NOMO-1 treated with DMSO at 0.1 percent for 48 hours (cell line): Measurements from ENCODE around the gene PRSS35.
"Not testable (repeated sequence)": the region's sequence is repeated elsewhere in the genome, so short reads cannot be mapped to it uniquely, and the experiment has no call there.

Experiments
- DNase-seq: peaks from one replicate; lab custom pipeline; 2025; ENCODE audit not compliant: unreplicated experiment; lab: John Stamatoyannopoulos, UW

The PRSS35 gene

GRCh38 chr6:83511901-83512681 lies at the start of gene PRSS35:
Gene PRSS35 (plus strand): TSS chr6:83512534. CDS start chr6:83523442, 10,908 bp downstream.
- peak; percentile 14 for DNase-seq

GRCh38 chr6:83463886-83464285 lies 48.4 kb upstream of the PRSS35 start:
- peak; percentile 48 for DNase-seq

GRCh38 chr6:83464381-83465140 lies 47.8 kb upstream of the PRSS35 start:
- DNase-seq, result no peak

DNA sequence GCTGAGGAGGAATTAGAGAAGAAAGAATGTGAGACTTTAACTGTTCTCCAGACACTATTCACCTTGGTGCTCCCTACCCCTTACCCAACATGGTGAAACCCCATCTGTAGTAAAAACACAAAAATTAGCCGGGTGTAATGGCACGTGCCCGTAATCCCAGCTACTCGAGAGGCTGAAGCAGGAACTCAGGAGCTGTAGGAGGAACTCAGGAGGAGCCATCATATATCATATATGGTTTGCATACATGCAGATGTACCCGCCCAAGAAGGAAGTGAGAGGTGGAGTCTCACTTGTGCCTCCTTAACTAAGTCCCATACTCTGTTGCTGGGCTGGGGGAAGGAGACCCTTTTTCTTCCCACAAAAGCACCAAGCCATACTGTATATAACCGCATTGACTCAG lies 46.0 kb upstream of the PRSS35 start:
- DNase-seq, result peak; percentile 13

DNA sequence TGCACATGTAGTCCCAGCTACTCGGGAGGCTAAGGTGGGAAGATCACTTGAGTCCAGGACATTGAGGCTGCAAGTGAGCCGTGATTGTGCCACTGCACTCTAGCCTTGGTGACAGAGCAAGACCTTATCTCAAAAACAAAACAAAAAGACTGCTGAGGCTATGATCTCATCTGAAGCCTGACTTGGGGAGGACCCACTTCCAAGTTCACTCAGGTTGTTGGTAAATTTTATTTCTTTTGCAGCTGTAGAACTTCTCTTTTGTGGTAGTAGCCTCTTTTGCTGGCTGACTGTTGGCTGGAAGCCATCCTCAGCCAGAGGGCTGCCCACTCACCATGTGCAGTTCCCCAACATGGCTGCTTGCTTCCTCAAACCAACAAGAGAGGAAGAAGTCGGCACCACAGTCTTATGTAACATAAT lies 44.7 kb upstream of the PRSS35 start:
- peak; percentile 94 for DNase-seq

GRCh38 chr6:83470001-83470400 lies 42.3 kb upstream of the PRSS35 start:
- no peak for DNase-seq

GRCh38 chr6:83470587-83470986 lies 41.7 kb upstream of the PRSS35 start:
- DNase-seq, result no peak

DNA sequence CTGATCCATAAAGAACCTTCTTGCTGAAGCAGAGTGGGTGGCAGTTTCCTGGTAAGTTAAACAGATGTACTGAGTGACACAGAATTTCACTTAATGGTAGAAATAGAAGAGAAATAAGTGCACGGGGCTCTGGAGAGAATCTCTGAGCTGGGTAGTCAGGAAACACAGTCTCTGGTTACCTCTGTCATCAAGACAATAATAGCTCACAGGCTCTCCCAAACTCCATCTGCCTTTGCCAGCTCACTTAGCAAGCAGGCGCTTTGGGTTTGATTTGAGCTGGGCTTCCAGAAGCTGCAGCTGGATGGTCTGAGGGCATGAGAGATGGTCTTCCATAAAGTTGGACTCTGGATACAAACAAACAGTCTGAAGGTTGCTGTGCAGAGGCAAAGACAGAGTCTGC lies 39.6 kb upstream of the PRSS35 start:
- no peak for DNase-seq

DNA sequence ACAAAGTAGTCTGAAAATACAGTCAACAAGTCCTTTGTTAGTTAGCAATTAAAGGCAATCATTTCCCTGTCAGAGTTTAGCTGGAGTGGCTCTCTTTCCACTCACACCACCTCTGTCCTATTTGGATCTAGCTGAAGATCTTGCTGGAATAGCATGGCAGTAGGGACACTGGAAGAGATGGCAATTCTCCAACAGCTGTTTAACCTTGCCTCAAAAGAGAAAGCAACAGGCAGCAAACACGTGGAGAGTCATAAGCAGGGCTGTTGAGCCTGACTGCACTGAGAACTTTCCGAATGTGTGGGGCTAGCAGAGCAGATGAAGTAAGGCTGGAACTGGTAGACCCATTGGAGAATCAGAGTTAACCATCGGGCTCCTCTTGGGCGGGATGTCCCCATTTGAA lies 38.0 kb upstream of the PRSS35 start:
- DNase-seq, result no peak

- DNase-seq, result no peak
These were observed 35.4 kb upstream of the PRSS35 start for GRCh38 chr6:83476971-83477370.

DNA sequence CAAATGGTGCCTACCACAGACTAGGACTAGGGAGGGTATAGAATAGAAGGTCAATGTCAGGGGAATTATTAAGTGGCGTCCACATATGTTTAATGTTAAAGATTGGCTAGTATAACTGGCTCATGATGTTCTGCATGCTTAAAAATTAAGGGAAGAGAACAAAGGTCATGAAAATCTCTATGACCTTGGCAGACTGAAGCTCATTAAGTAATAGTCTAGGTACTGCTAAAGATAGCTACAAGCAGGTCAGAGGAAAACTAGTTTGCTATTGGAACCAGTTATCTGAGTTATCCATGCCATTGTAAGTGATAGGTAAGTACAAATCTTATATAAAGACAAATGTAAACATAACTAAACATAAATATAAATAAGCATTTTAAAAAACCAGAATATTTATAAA lies 32.9 kb upstream of the PRSS35 start:
- no peak for DNase-seq

DNA sequence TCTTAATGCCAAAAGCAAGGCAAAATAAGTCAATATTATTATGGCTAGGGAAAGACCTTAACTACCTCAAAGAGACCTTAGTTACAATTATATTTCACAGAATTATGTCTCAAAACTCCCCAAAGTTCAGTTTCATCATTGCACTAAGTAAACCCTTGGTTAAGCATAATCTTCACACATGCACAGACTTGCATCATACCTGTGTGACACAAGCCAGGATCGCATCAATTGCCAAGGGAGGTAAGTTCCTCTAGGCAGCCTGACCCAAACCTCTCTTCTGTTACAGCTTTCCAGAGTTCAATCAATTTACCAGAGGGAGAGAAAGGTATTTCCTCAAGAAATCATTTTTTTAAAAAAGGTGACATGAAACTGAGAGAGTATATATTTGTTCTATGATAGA lies 31.9 kb upstream of the PRSS35 start:
- no peak for DNase-seq

- not testable (repeated sequence) for DNase-seq
These were observed 30.4 kb upstream of the PRSS35 start for GRCh38 chr6:83481938-83482337.

DNA sequence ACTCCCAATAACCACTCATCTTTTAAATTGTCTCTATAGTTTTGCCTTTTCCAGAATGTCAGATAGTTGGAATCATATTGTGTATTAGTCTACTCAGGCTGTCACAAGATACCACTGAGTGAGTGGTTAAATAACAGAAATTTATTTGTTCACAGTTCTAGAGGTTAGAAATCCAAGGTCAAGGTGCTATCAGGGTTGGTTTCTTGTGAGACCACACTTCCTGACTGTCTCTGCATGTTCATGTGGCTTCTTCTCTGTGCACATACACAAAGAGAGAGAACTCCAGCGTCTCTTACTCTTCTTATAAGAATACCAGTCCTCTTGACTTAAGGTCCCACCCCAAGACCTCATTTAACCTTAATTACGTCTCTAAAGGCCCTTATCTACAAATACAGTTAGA lies 23.9 kb upstream of the PRSS35 start:
- DNase-seq, result no peak

DNA sequence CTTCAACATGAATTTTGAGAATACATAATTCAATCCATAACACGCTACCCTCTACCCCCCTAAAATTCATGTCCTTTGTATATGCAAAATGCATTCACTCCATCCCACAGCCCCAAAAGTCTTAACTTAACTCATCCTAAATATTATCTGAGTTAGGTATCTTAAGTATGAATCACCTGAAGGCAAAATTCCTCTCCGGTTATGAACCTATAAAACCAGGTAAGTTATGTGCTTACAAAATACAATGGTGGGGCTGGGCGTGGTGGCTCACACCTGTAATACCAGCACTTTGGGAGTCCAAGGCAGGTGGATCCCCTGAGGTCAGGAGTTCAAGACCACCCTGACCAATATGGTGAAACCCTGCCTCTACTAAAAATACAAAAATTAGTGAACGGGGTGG lies 23.5 kb upstream of the PRSS35 start:
- DNase-seq, result no peak

DNA sequence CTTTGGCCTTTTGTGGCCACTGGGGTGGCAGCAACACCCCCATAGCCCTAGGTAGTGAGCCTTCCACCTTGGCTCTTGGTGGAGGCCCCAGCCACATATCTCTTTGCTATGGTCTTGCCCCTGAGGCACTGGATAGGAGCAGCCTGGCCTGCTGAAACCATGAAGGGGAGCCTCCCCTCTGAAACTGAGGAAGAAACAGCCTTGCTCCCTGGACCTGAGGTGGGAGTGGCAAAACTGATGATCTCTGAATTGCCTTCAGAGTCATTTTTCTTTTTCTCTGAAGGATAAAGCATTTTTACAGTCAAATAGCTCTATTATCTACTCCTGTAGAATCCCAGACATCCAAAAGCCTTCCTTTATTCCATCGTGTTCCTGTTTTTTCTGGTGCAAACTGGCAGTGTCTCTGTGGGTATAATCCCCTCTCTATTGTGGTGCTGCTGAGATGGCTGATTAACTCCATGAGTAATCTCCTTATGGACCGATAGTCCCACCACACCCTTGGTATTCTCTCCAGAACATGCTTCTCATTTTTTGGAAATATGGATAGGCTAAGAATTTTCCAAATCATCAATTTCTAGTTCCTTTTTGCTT lies 22.0 kb upstream of the PRSS35 start:
- DNase-seq, result no peak

- DNase-seq, result no peak
These were observed 7.0 kb upstream of the PRSS35 start for GRCh38 chr6:83505356-83505755.

- DNase-seq, result no peak
These were observed 2.9 kb upstream of the PRSS35 start for GRCh38 chr6:83509441-83509840.

DNA sequence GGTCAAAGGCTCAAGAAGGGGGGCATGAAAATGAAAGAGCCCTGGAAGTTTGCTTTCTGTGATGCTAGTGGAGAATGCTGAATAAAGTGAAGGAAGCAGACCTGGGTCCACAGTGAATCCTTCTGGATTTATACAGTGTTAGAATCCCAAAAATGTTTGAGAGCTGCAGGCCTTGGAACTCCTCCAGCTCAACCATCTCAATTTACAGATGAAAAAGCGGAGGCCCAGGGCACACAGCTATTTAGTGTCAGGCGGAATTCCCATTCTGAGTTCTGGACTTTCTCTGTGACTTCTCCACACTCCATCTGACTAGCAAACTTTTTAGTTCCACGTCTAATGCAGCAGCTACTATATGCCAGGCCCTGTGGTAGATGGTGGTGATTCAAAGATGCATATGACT lies 1.5 kb upstream of the PRSS35 start:
- no peak for DNase-seq

- DNase-seq, result no peak
These were observed 1.1 kb upstream of the PRSS35 start for GRCh38 chr6:83511266-83511665.

DNA sequence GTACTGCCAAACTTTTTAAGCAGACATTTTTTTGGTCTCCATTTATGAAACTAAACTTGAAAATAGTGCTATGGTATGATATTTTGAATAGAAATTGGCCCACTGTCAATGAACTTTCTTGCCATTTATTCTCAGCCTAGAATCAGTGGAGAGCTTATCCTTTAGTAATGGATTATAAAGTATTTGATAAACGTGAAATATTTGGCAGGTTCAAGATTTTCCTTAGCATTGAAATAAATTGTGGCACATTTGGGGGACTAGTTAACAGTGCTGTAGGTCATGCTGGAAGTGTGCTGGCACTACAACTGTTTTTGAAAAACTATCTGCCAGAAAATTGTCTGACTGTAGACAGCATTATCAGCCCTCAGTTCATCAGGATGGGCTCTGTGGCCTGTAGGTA lies 2.1 kb downstream of the PRSS35 start:
- DNase-seq, result no peak

DNA sequence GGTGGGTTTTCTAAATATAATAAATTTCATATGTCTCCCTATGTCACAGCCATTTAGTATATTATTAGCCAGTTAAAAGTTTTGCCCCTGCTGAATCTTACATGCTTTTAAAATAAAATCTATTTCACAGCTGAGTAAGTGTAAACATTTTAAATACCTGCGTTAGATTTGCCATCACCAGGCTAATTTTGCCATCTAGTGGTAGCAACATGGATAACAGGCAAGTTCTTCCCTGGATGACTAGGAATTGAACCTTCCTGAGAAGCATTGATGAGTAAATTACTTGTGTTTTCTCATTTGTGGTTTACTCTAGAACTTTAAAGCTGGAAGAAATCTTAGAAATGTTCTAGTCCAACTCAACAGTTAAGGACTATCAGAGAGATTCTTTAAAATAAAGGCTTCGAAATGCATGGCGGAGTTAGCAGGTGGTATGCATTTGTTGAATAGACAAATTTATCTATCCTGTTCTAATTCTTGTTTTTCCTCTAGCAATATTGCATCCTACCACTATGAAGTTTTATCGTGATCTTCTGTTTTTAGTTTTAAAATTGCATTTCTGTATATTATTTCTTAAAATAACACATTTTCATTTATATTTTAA lies 2.6 kb downstream of the PRSS35 start:
- DNase-seq, result peak; percentile 31
